ENCODE results near the gene MKKS.

DNA sequence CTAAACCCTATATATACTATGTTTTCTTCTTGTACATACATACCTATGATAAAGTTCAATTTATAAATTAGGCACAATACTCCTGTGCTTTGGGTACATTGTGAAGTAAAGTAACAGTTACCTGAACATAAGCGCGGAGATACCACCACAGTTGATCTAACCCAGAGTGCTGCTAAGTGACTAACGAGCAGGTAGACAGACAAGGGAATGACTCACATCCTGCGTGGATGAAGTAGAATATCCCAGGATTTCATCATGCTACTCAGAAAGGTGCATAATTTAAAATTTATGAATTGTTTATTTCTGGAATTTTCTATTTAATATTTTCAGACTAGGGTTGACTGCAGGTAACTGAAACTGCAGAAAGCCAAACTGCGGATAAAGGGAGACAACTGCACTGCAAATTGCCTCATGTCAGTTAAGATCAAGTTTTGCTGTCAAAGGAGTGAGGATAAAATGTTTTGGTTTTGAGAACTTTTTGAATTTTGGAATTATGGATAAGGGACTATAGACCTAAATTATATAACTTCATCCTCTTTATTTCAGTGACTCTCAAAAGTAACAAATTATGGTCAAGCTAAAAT, 14.4 kb downstream of the MKKS start:
- TF ChIP-seq, protein P1, sequence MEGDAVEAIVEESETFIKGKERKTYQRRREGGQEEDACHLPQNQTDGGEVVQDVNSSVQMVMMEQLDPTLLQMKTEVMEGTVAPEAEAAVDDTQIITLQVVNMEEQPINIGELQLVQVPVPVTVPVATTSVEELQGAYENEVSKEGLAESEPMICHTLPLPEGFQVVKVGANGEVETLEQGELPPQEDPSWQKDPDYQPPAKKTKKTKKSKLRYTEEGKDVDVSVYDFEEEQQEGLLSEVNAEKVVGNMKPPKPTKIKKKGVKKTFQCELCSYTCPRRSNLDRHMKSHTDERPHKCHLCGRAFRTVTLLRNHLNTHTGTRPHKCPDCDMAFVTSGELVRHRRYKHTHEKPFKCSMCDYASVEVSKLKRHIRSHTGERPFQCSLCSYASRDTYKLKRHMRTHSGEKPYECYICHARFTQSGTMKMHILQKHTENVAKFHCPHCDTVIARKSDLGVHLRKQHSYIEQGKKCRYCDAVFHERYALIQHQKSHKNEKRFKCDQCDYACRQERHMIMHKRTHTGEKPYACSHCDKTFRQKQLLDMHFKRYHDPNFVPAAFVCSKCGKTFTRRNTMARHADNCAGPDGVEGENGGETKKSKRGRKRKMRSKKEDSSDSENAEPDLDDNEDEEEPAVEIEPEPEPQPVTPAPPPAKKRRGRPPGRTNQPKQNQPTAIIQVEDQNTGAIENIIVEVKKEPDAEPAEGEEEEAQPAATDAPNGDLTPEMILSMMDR (IDR thresholded peaks at IDR 0.05): no peak
- TF ChIP-seq POLR2A (IDR thresholded peaks at IDR 0.05): no peak

Measured in Peyer's patch (tissue), 4 donors.